ENCODE data around the gene HS6ST2. TPM values are rescaled to one million over a fixed set of nuclear protein-coding genes. Genes with fewer than 3 reads are reported as not detected.
A peak's percentile ranks its signal among the peaks of the same experiment; 100 is the strongest.

The HS6ST2 gene
- total RNA-seq, 1 donor from 2014 or later, result 43.2 TPM

- H3K27me3 Mint-ChIP-seq (ENCODE audit: insufficient read depth, low read depth), result peaks cover 3% of the 10 kb centered on the region
These were observed 282.3 kb downstream of the HS6ST2 start for GRCh38 chrX:132676102-132676501.

GRCh38 chrX:132673331-132673730 lies 285.1 kb downstream of the HS6ST2 start:
- H4K20me1 ChIP-seq (ENCODE audit: low read depth), result no peaks in the 10 kb centered on the region
- peaks cover 58% of the 10 kb centered on the region for H3K4me1 Mint-ChIP-seq
- TF ChIP-seq, protein P1, sequence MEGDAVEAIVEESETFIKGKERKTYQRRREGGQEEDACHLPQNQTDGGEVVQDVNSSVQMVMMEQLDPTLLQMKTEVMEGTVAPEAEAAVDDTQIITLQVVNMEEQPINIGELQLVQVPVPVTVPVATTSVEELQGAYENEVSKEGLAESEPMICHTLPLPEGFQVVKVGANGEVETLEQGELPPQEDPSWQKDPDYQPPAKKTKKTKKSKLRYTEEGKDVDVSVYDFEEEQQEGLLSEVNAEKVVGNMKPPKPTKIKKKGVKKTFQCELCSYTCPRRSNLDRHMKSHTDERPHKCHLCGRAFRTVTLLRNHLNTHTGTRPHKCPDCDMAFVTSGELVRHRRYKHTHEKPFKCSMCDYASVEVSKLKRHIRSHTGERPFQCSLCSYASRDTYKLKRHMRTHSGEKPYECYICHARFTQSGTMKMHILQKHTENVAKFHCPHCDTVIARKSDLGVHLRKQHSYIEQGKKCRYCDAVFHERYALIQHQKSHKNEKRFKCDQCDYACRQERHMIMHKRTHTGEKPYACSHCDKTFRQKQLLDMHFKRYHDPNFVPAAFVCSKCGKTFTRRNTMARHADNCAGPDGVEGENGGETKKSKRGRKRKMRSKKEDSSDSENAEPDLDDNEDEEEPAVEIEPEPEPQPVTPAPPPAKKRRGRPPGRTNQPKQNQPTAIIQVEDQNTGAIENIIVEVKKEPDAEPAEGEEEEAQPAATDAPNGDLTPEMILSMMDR (IDR thresholded peaks at IDR 0.05), result no peak
- TF ChIP-seq EZH2phosphoT487 (IDR thresholded peaks at IDR 0.05) (no peak), EZH2 (IDR thresholded peaks at IDR 0.05) (no peak)
- H3K4me3 ChIP-seq, result no peak overlapping the region
- H3K27me3 ChIP-seq, result no peaks in the 10 kb centered on the region
- peaks cover 3% of the 10 kb centered on the region for H3K27me3 Mint-ChIP-seq (ENCODE audit: insufficient read depth, low read depth)
- peak overlapping the region; percentile 48 for H3K27ac ChIP-seq
- no peaks in the 10 kb centered on the region for H3K9me3 ChIP-seq (ENCODE audit: low read depth)
- H3K36me3 Mint-ChIP-seq, result no peaks in the 10 kb centered on the region
- no peaks in the 10 kb centered on the region for H3K36me3 ChIP-seq
- no peak overlapping the region for H3K4me3 Mint-ChIP-seq
- peaks cover 33% of the 10 kb centered on the region for H3F3A ChIP-seq (ENCODE audit: low read depth)
- no peak overlapping the region for H3K27ac Mint-ChIP-seq
- H2AFZ ChIP-seq (replicated peaks), result no peak overlapping the region
- peak overlapping the region; percentile 11 for H3K4me2 ChIP-seq
- H3K9ac ChIP-seq, result no peak overlapping the region
- H3K9me3 Mint-ChIP-seq, result no peaks in the 10 kb centered on the region
- DNase-seq (ENCODE audit: low spot score), result no peak
- H3K4me1 ChIP-seq, result peaks cover 67% of the 10 kb centered on the region
- no peaks in the 10 kb centered on the region for H3K79me2 ChIP-seq (ENCODE audit: low read depth)

More at GRCh38 chrX:132676102-132676501, 282.3 kb downstream of the HS6ST2 start:
- no peak for DNase-seq (ENCODE audit: low spot score)
- H3K4me1 Mint-ChIP-seq, result peaks cover 36% of the 10 kb centered on the region
- H3F3A ChIP-seq (ENCODE audit: low read depth), result peaks cover 33% of the 10 kb centered on the region
- H3K9me3 Mint-ChIP-seq, result peaks cover 3% of the 10 kb centered on the region
- peak overlapping the region; percentile 10 for H3K4me2 ChIP-seq
- peaks cover 4% of the 10 kb centered on the region for H3K36me3 Mint-ChIP-seq
- no peaks in the 10 kb centered on the region for H4K20me1 ChIP-seq (ENCODE audit: low read depth)
- no peaks in the 10 kb centered on the region for H3K27me3 ChIP-seq
- no peaks in the 10 kb centered on the region for H3K79me2 ChIP-seq (ENCODE audit: low read depth)
- peaks cover 53% of the 10 kb centered on the region for H3K4me1 ChIP-seq
- no peak overlapping the region for H3K4me3 Mint-ChIP-seq
- H3K4me3 ChIP-seq, result no peak overlapping the region
- H3K9me3 ChIP-seq (ENCODE audit: low read depth), result peaks cover 7% of the 10 kb centered on the region
- H3K27ac ChIP-seq, result no peak overlapping the region
- H3K9ac ChIP-seq, result no peak overlapping the region
- TF ChIP-seq EZH2phosphoT487 (IDR thresholded peaks at IDR 0.05) (no peak), EZH2 (IDR thresholded peaks at IDR 0.05) (no peak)
- TF ChIP-seq, protein P1 (IDR thresholded peaks at IDR 0.05), result no peak
- H3K27ac Mint-ChIP-seq, result peak overlapping the region; percentile 4
- no peaks in the 10 kb centered on the region for H3K36me3 ChIP-seq
- H2AFZ ChIP-seq (replicated peaks), result no peak overlapping the region

GRCh38 chrX:132671229-132671641 lies 287.2 kb downstream of the HS6ST2 start:
- H3K9ac ChIP-seq, result no peak overlapping the region
- no peaks in the 10 kb centered on the region for H3K27me3 ChIP-seq
- peak overlapping the region; percentile 8 for H3K4me3 ChIP-seq
- peaks cover 47% of the 10 kb centered on the region for H3K4me1 Mint-ChIP-seq
- peak; percentile 42 for DNase-seq (ENCODE audit: low spot score)
- no peaks in the 10 kb centered on the region for H3K36me3 ChIP-seq
- H3K27me3 Mint-ChIP-seq (ENCODE audit: insufficient read depth, low read depth), result peaks cover 3% of the 10 kb centered on the region
- TF ChIP-seq EZH2 (IDR thresholded peaks at IDR 0.05) (no peak), EZH2phosphoT487 (IDR thresholded peaks at IDR 0.05) (no peak)
- TF ChIP-seq, protein P1 (IDR thresholded peaks at IDR 0.05), result no peak
- H3K9me3 Mint-ChIP-seq, result no peaks in the 10 kb centered on the region
- no peaks in the 10 kb centered on the region for H4K20me1 ChIP-seq (ENCODE audit: low read depth)
- no peaks in the 10 kb centered on the region for H3K36me3 Mint-ChIP-seq
- H3K79me2 ChIP-seq (ENCODE audit: low read depth), result no peaks in the 10 kb centered on the region
- H3K27ac ChIP-seq, result no peak overlapping the region
- no peak overlapping the region for H2AFZ ChIP-seq (replicated peaks)
- H3F3A ChIP-seq (ENCODE audit: low read depth), result peaks cover 33% of the 10 kb centered on the region
- peak overlapping the region; percentile 58 for H3K4me2 ChIP-seq
- no peaks in the 10 kb centered on the region for H3K9me3 ChIP-seq (ENCODE audit: low read depth)
- H3K4me1 ChIP-seq, result peaks cover 57% of the 10 kb centered on the region
- H3K27ac Mint-ChIP-seq, result no peak overlapping the region
- no peak overlapping the region for H3K4me3 Mint-ChIP-seq

All from neural progenitor cell (in vitro differentiated cells).